H1 (cell line): ENCODE results near the gene AQP6. TPM values are rescaled to one million over a fixed set of nuclear protein-coding genes. Genes with fewer than 3 reads are reported as not detected.

Experiments
- CTCF ChIA-PET: fragments of 300-600 bp; sonication (Branson Sonifier 250); formaldehyde crosslinking; loops from one replicate; lab custom pipeline; 2021; ENCODE audit not compliant: partially characterized antibody; lab: Charles Lee
- POLR2A ChIA-PET: fragments of 300-600 bp; sonication (Branson Sonifier 250); formaldehyde crosslinking; loops from one replicate; lab custom pipeline; 2021; ENCODE audit warnings: inconsistent platforms; ENCODE audit not compliant: partially characterized antibody; lab: Charles Lee
- DNase-seq, 2 experiments: peaks; one replicate each; pipeline versions ENCODE4 v3.0.0 to v3.0.0-alpha.2; 2010 to 2022; ENCODE audit warnings: low spot score in 2 of 2, low read depth in 1 of 2, mixed read lengths in 1 of 2
- FAIRE-seq: peaks from 2 replicates; lab custom pipeline; 2011; peaks lifted over from hg19 to GRCh38; lab: Jason Lieb, UNC
- H2AFZ ChIP-seq: 2 replicates; pipeline ENCODE4 v1.8.1; 2012; ENCODE audit warnings: low read length, inconsistent platforms
- H2AK5ac ChIP-seq: 2 replicates; pipeline ENCODE4 v1.6.1; 2013; ENCODE audit warnings: low read depth, low read length
- H2BK120ac ChIP-seq: replicated peaks from 2 replicates; pipeline ENCODE3; 2013; ENCODE audit warnings: low read depth, low read length, inconsistent platforms
- H2BK12ac ChIP-seq: 2 replicates; pipeline ENCODE4 v1.6.1; 2013; ENCODE audit warnings: low read depth, low read length
- H2BK15ac ChIP-seq: 2 replicates; pipeline ENCODE4 v1.6.1; 2013; ENCODE audit warnings: low read length
- H2BK20ac ChIP-seq: 2 replicates; pipeline ENCODE4 v1.6.1; 2013; ENCODE audit warnings: low read length
- H2BK5ac ChIP-seq: 2 replicates; pipeline ENCODE4 v1.6.1; 2013; ENCODE audit warnings: low read depth, low read length
- H3K14ac ChIP-seq: 2 replicates; pipeline ENCODE4 v1.6.1; 2013; ENCODE audit warnings: inconsistent platforms; ENCODE audit not compliant: insufficient read length
- H3K18ac ChIP-seq: 2 replicates; pipeline ENCODE4 v1.6.1; 2013; ENCODE audit warnings: low read length; ENCODE audit errors: extremely low read depth
- H3K23ac ChIP-seq: 2 replicates; pipeline ENCODE4 v1.6.1; 2013; ENCODE audit warnings: inconsistent platforms; ENCODE audit not compliant: insufficient read length
- H3K23me2 ChIP-seq: 2 replicates; pipeline ENCODE4 v1.6.1; 2013; ENCODE audit warnings: low read depth, low read length
- H3K27ac ChIP-seq: 2 replicates; pipeline ENCODE4 v1.6.1; 2011; ENCODE audit warnings: low read depth, low read length, inconsistent platforms
- H3K27me3 ChIP-seq, 4 experiments: replicated peaks in 1 of 4; 1 replicate in 1 of 4; 2 replicates in 3 of 4; pipeline versions ENCODE4 v1.6.1 to v1.8.1; 2011 to 2013; ENCODE audit warnings: low read length in 3 of 4, mild to moderate bottlenecking in 3 of 4, inconsistent platforms in 2 of 4, mixed read lengths in 2 of 4, moderate library complexity in 1 of 4; ENCODE audit not compliant: control insufficient read depth in 3 of 4, insufficient read depth in 3 of 4; ENCODE audit errors: extremely low read depth in 1 of 4
- H3K36me3 ChIP-seq, 4 experiments: 2 replicates each; pipeline versions ENCODE4 v1.6.1 to v1.8.1; 2011 to 2013; ENCODE audit warnings: mild to moderate bottlenecking in 4 of 4, low read length in 3 of 4, moderate library complexity in 2 of 4, control low read depth in 1 of 4, inconsistent platforms in 1 of 4; ENCODE audit not compliant: insufficient read depth in 4 of 4, control insufficient read depth in 2 of 4
- H3K4ac ChIP-seq: replicated peaks from 2 replicates; pipeline ENCODE3; 2013; ENCODE audit warnings: low read length, low read depth, mixed read lengths, inconsistent platforms; ENCODE audit not compliant: insufficient read length
- H3K4me1 ChIP-seq, 4 experiments: replicated peaks in 1 of 4; 1 replicate in 1 of 4; 2 replicates in 3 of 4; pipeline versions ENCODE4 v1.6.1 to v1.8.1; 2011 to 2013; ENCODE audit warnings: low read length in 3 of 4, inconsistent platforms in 2 of 4, mixed read lengths in 1 of 4; ENCODE audit not compliant: insufficient read depth in 4 of 4, control insufficient read depth in 3 of 4
- H3K4me2 ChIP-seq, 2 experiments: 2 replicates each; pipeline versions ENCODE4 v1.6.1 to v1.8.1; 2011 to 2013; ENCODE audit warnings: low read depth in 2 of 2, low read length in 2 of 2, control low read depth in 1 of 2, inconsistent platforms in 1 of 2, mild to moderate bottlenecking in 1 of 2; ENCODE audit not compliant: insufficient read depth in 1 of 2
- H3K4me3 ChIP-seq, 4 experiments: fragments of 200-600, 300-600 bp in 1 of 4; sonication (generic), shearing (Covaris generic), sonication (Bioruptor Twin) in 1 of 4; 2 replicates each; pipeline versions ENCODE4 v1.5.1 to v1.8.1; 2011 to 2016; ENCODE audit warnings: low read length in 4 of 4, low read depth in 3 of 4, control low read depth in 2 of 4, inconsistent platforms in 2 of 4, mild to moderate bottlenecking in 2 of 4, mixed read lengths in 1 of 4, moderate library complexity in 1 of 4; ENCODE audit not compliant: insufficient read depth in 2 of 4; ENCODE audit errors: extremely low read depth in 1 of 4
- H3K56ac ChIP-seq: replicated peaks from 2 replicates; pipeline ENCODE3; 2013; ENCODE audit warnings: low read depth, mild to moderate bottlenecking, mixed read lengths, low read length, inconsistent platforms; ENCODE audit not compliant: insufficient read length
- H3K79me1 ChIP-seq: 2 replicates; pipeline ENCODE4 v1.6.1; 2013; ENCODE audit warnings: low read depth, low read length, control low read depth
- H3K79me2 ChIP-seq, 2 experiments: 2 replicates each; pipeline versions ENCODE4 v1.6.1 to v1.8.1; 2012 to 2013; ENCODE audit warnings: low read length in 2 of 2, mild to moderate bottlenecking in 2 of 2, inconsistent platforms in 1 of 2; ENCODE audit not compliant: insufficient read depth in 2 of 2, control insufficient read depth in 1 of 2
- H3K9ac ChIP-seq, 4 experiments: replicated peaks in 1 of 4; 1 replicate in 1 of 4; 2 replicates in 3 of 4; pipeline versions ENCODE4 v1.6.1 to v1.8.1; 2011 to 2013; ENCODE audit warnings: low read depth in 3 of 4, low read length in 3 of 4, control low read depth in 2 of 4, mild to moderate bottlenecking in 2 of 4, moderate library complexity in 2 of 4, inconsistent platforms in 1 of 4; ENCODE audit errors: extremely low read depth in 1 of 4
- H3K9me3 ChIP-seq, 2 experiments: 2 replicates each; pipeline versions ENCODE4 v1.6.1 to v1.8.1; 2012 to 2013; ENCODE audit warnings: mild to moderate bottlenecking in 2 of 2, moderate library complexity in 2 of 2, control low read depth in 1 of 2, inconsistent platforms in 1 of 2, low read depth in 1 of 2, low read length in 1 of 2, mixed read lengths in 1 of 2; ENCODE audit not compliant: insufficient read depth in 2 of 2
- H4K20me1 ChIP-seq, 2 experiments: replicated peaks in 1 of 2; 2 replicates each; pipeline versions ENCODE3 to v1.8.1; 2011 to 2013; ENCODE audit warnings: inconsistent platforms in 2 of 2, low read length in 2 of 2, mild to moderate bottlenecking in 1 of 2; ENCODE audit not compliant: insufficient read depth in 2 of 2, control insufficient read depth in 1 of 2
- H4K5ac ChIP-seq: 2 replicates; pipeline ENCODE4 v1.6.1; 2013; ENCODE audit warnings: low read length, low read depth, mixed read lengths, inconsistent platforms; ENCODE audit not compliant: insufficient read length
- H4K8ac ChIP-seq: 2 replicates; pipeline ENCODE4 v1.8.0; 2013; ENCODE audit warnings: mild to moderate bottlenecking, moderate library complexity, low read length, inconsistent platforms; ENCODE audit not compliant: insufficient read depth; ENCODE audit errors: extremely low read depth
- H4K91ac ChIP-seq: replicated peaks from 2 replicates; pipeline ENCODE3; 2013; ENCODE audit warnings: low read length, mixed read lengths, inconsistent platforms; ENCODE audit not compliant: insufficient read length
- CHD1 ChIP-seq: IDR thresholded peaks from 2 replicates; pipeline ENCODE4 v1.6.1; 2012; ENCODE audit warnings: low read depth, low read length, improper control_type of control experiment
- FOSL1 ChIP-seq: IDR thresholded peaks from 2 replicates; pipeline ENCODE4 v1.6.1; 2011; ENCODE audit warnings: mild to moderate bottlenecking, low read depth, low read length, moderate library complexity; ENCODE audit not compliant: insufficient read depth
- GABPA ChIP-seq: IDR thresholded peaks from 2 replicates; pipeline ENCODE4 v1.6.1; 2011; ENCODE audit warnings: mild to moderate bottlenecking, low read length, moderate library complexity, borderline replicate concordance; ENCODE audit not compliant: insufficient read depth
- NRF1 ChIP-seq: IDR thresholded peaks from 2 replicates; pipeline ENCODE4 v1.6.1; 2011; ENCODE audit warnings: mild to moderate bottlenecking, low read depth, low read length, improper control_type of control experiment
- POLR2A ChIP-seq, 2 experiments: IDR thresholded peaks; 1 replicate in 1 of 2; 2 replicates in 1 of 2; pipeline ENCODE4 v1.6.1; 2011; ENCODE audit warnings: low read depth in 2 of 2, low read length in 2 of 2, mild to moderate bottlenecking in 2 of 2; ENCODE audit errors: control extremely low read depth in 1 of 2
- RBBP5 ChIP-seq: IDR thresholded peaks from 2 replicates; pipeline ENCODE4 v1.7.1; 2012; ENCODE audit warnings: low read depth, mild to moderate bottlenecking, inconsistent platforms, low read length, moderate library complexity, borderline replicate concordance
- RNF2 ChIP-seq: fragments of 200-900, 300-1000 bp; sonication (generic); IDR thresholded peaks from 2 replicates; pipeline ENCODE4 v1.7.1; 2016; ENCODE audit warnings: borderline replicate concordance, low read depth, mild to moderate bottlenecking, antibody characterized with exemption, low read length; ENCODE audit not compliant: poor library complexity, severe bottlenecking; ENCODE audit errors: missing control alignments
- SIN3A ChIP-seq, 2 experiments: IDR thresholded peaks in 1 of 2; conservative IDR thresholded peaks in 1 of 2; 2 replicates each; pipeline ENCODE4 v1.6.1; 2011 to 2012; ENCODE audit warnings: low read length in 2 of 2, improper control_type of control experiment in 1 of 2, low read depth in 1 of 2, mild to moderate bottlenecking in 1 of 2
- SP2 ChIP-seq: IDR thresholded peaks from 2 replicates; pipeline ENCODE4 v1.6.1; 2012; ENCODE audit warnings: mild to moderate bottlenecking, low read length, inconsistent platforms
- SUZ12 ChIP-seq: fragments of 200-600 bp; sonication (generic); IDR thresholded peaks from 2 replicates; pipeline ENCODE4 v1.6.1; 2012; ENCODE audit warnings: mild to moderate bottlenecking, inconsistent platforms, low read length, moderate library complexity, mixed read lengths
- TAF1 ChIP-seq: IDR thresholded peaks from 2 replicates; pipeline ENCODE4 v1.6.1; 2011; ENCODE audit warnings: mild to moderate bottlenecking, low read depth, low read length
- TAF7 ChIP-seq: optimal IDR thresholded peaks from 2 replicates; pipeline ENCODE3; 2011; ENCODE audit warnings: low read depth, mild to moderate bottlenecking, inconsistent platforms, low read length, moderate library complexity, borderline replicate concordance
- TEAD4 ChIP-seq: IDR thresholded peaks from 2 replicates; pipeline ENCODE4 v1.6.1; 2012; ENCODE audit warnings: low read depth, low read length, inconsistent platforms, mixed read lengths
- WGBS, 2 experiments: shearing (Covaris generic) in 1 of 2; methylation state at CpG; one replicate each; pipeline versions ENCODE4 v1.1.6 to v1.1.7; 2013 to 2015; ENCODE audit warnings: low lambda C conversion rate in 2 of 2, mixed read lengths in 2 of 2, inconsistent platforms in 1 of 2, low coverage in 1 of 2, missing lambda C conversion rate in 1 of 2; ENCODE audit not compliant: insufficient replicate concordance in 2 of 2, insufficient coverage in 1 of 2, insufficient read length in 1 of 2; ENCODE audit errors: extremely low coverage in 1 of 2, missing lambda C conversion rate in 1 of 2; 5-methylcytosine and 5-hydroxymethylcytosine counted together
- polyA plus RNA-seq, 7 experiments: library from polyadenylated mRNA; depleted of rRNA in 3 of 7; stranded (reverse) in 5 of 7; unstranded in 2 of 7; fragments of >200 nt in 5 of 7; fragments of 200-250 nt in 2 of 7; gene quantifications; 1 replicate in 5 of 7; 2 replicates in 1 of 7; 4 replicates in 1 of 7; pipeline versions ENCODE4 v1.2.1 to v1.2.3, GENCODE V29; 2011 to 2013; ENCODE audit warnings: missing spikeins in 2 of 7, mixed read lengths in 2 of 7
- total RNA-seq: library from RNA; stranded (reverse); fragmentation: NEBNext Ultra II Directional; extraction: Animal tissue kit (Norgen Biotek cat#: 25700); gene quantifications from 2 replicates; pipeline ENCODE4 v1.2.1, GENCODE V29; 2021
- TF ChIP-seq, protein P1 (sequence below): IDR thresholded peaks from 2 replicates; pipeline ENCODE4 v1.6.1; 2012; ENCODE audit warnings: inconsistent platforms

The AQP6 gene
- total and polyA plus RNA-seq, 2 of the 8 experiments (the other 6 are each of a cell fraction or from before 2014, with no cell fraction given) = 0.03 to 0.17 TPM

- no peak overlapping the region for H3K4ac ChIP-seq
- H3K27ac ChIP-seq = no peak overlapping the region
- POLR2A ChIA-PET = interaction anchor here (0.7 to 1.3 kb wide), 2 partner anchors 104 to 761 kb away, joined by 3 read pairs; partner anchors contain the start of gene NCKAP5L
- H3K79me1 ChIP-seq = no peaks in the 10 kb centered on the region
- H3K36me3 ChIP-seq = no peaks in the 10 kb centered on the region
- no peak overlapping the region for H2AK5ac ChIP-seq
- no peak overlapping the region for H2BK5ac ChIP-seq
- no peaks in the 10 kb centered on the region for H3K79me2 ChIP-seq
- no peak overlapping the region for H2BK15ac ChIP-seq
- H2BK12ac ChIP-seq = no peak overlapping the region
- no peak overlapping the region for H3K4me3 ChIP-seq
- H3K9ac ChIP-seq = no peak overlapping the region
- H4K20me1 ChIP-seq = no peaks in the 10 kb centered on the region
- CTCF ChIA-PET = interaction anchor here (0.7 to 6.5 kb wide), 11 partner anchors 10 to 124 kb away, joined by 3 to 53 read pairs (median 4); no protein-coding TSS in a partner anchor
- H3K14ac ChIP-seq = no peak overlapping the region
- H2BK20ac ChIP-seq = no peak overlapping the region
- no peak for FAIRE-seq
- H3K9me3 ChIP-seq = no peaks in the 10 kb centered on the region
- H3K18ac ChIP-seq = no peak overlapping the region
- 61% methylated on average over 7 of the region's 7 CpGs; no CpG with 5 or more reads in 1 of the 2 experiments for WGBS, 2 experiments
- H3K4me2 ChIP-seq = no peak overlapping the region
- no peak overlapping the region for H3K23ac ChIP-seq
- H4K5ac ChIP-seq = no peak overlapping the region
- no peak for DNase-seq
- H3K27me3 ChIP-seq = no peaks in the 10 kb centered on the region; a peak in 1 of 7 replicates
- no peak overlapping the region for H2BK120ac ChIP-seq
- H3K23me2 ChIP-seq = no peaks in the 10 kb centered on the region
- H3K4me1 ChIP-seq = no peaks in the 10 kb centered on the region
- H2AFZ ChIP-seq = no peak overlapping the region
- H4K8ac ChIP-seq = no peak overlapping the region; the same call in 1 of the 2 replicates
- no peak overlapping the region for H3K56ac ChIP-seq
- H4K91ac ChIP-seq = no peak overlapping the region
- TF ChIP-seq RBBP5 = no peak
- TF ChIP-seq GABPA = no peak
- TF ChIP-seq FOSL1 = no peak
- no peak for TF ChIP-seq TAF7
- TF ChIP-seq RNF2 = no peak
- no peak for TF ChIP-seq POLR2A (IDR thresholded peaks at IDR 0.05; ENCODE audit: control extremely low read depth in 1 of 2, low read depth in 2 of 2, low read length in 2 of 2)
- TF ChIP-seq SIN3A (conservative IDR thresholded peaks at IDR 0.05 in 1 of 2, IDR thresholded peaks at IDR 0.05 in 1 of 2; ENCODE audit: low read depth in 1 of 2, low read length in 2 of 2) = no peak
- no peak for TF ChIP-seq SP2
- TF ChIP-seq SUZ12 = no peak
- TF ChIP-seq TEAD4 = no peak
- TF ChIP-seq NRF1 = no peak
- no peak for TF ChIP-seq CHD1
- TF ChIP-seq TAF1 = no peak
- TF ChIP-seq, protein P1, sequence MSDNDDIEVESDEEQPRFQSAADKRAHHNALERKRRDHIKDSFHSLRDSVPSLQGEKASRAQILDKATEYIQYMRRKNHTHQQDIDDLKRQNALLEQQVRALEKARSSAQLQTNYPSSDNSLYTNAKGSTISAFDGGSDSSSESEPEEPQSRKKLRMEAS = no peak
Measured at GRCh38 chr12:49932023-49932422, 40.7 kb upstream of the AQP6 start.
